ENCODE data around the gene SMAD3. TPM values are rescaled to one million over a fixed set of nuclear protein-coding genes. Genes with fewer than 3 reads are reported as not detected.

Gene SMAD3
- total RNA-seq, 3 donors from 2014 or later, result 38.5 to 76.3 (median 44.9) TPM

DNA sequence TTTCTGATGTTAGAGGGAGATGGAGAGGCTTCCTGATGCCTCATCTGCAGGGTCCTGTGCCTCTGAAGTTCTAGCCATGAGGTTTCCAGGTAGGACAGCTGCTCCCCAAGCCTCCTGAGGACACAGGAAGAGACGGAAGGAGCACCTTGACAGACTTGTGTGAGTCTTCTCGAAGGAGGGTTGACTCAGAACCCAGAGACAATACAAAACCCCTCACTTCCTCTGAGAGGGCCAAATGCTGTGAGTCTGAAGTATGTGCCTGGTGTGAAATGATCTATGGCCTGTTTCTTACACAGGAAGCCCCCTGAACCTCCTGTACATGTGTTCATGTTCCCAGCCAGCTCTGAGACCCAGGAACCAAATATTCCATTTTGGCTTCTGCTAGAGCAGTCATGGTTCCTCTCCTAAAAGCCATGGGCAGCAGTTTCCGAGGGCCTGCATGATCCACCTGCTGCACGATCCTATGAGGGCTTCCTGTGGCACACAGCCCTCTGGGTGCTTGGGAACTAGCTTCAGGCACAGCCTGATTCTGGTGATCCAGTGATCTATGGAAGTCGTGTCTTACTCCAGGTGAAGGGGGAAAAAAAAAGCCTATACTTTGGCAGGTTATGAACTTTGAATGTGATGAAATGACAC is 126.9 kb downstream of the SMAD3 start:
- Histone ChIP-seq H3K4me1 (ENCODE audit: low read depth) (peaks cover 3% of the 10 kb centered on the region), H3K36me3 (ENCODE audit: low read depth) (no peaks in the 10 kb centered on the region), H3K9me3 (no peaks in the 10 kb centered on the region), H3K4me3 (no peak overlapping the region)
- ATAC-seq (no peak), DNase-seq (no peak)
- TF ChIP-seq CTCF (IDR thresholded peaks at IDR 0.05), result no peak
- intact Hi-C loops (cut with DNase I, micrococcal nuclease), result no loop called here

DNA sequence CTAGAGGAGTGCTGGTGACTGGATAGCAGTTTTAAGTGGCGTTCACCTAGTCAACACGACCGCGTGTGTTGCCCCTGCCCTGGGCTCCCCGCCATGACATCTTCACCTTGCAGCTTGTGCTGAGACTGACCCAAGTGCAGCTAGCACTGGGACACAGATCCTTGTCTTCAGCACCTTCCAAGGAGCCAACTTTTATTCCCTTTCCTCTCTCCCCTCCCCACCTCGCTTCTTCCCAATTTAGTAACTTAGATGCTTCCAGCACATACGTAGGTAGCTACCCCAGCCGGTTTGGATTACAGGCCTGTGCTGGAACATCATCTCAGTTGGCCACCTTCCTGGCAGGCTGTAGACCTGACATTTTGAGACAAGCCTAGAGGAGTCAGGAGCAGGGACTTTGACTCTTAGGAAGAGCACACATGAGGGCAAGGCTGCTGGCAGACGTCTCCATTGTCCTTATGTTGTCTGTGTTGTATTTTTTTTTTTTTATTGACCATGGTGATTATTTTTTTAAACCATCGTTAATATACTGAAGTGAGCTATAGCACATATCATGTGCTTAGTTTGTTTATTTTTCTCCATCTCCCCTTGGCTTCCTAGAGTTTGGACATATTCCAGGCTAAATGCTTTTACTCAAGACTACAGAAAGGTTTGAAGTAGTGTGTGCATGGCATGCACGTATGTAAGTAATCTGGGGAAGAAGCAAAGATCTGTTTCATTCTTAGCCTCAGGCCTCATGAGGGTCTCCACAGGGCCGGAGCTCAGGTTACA is 128.0 kb downstream of the SMAD3 start:
- H3K36me3 ChIP-seq (ENCODE audit: low read depth), result no peaks in the 10 kb centered on the region
- no peak for TF ChIP-seq CTCF (IDR thresholded peaks at IDR 0.05)
- DNase-seq (no peak), ATAC-seq (no peak)
- no peaks in the 10 kb centered on the region for H3K9me3 ChIP-seq
- intact Hi-C loops (cut with DNase I, micrococcal nuclease), result no loop called here
- H3K4me3 ChIP-seq, result no peak overlapping the region
- H3K4me1 ChIP-seq (ENCODE audit: low read depth), result peaks cover 3% of the 10 kb centered on the region

DNA sequence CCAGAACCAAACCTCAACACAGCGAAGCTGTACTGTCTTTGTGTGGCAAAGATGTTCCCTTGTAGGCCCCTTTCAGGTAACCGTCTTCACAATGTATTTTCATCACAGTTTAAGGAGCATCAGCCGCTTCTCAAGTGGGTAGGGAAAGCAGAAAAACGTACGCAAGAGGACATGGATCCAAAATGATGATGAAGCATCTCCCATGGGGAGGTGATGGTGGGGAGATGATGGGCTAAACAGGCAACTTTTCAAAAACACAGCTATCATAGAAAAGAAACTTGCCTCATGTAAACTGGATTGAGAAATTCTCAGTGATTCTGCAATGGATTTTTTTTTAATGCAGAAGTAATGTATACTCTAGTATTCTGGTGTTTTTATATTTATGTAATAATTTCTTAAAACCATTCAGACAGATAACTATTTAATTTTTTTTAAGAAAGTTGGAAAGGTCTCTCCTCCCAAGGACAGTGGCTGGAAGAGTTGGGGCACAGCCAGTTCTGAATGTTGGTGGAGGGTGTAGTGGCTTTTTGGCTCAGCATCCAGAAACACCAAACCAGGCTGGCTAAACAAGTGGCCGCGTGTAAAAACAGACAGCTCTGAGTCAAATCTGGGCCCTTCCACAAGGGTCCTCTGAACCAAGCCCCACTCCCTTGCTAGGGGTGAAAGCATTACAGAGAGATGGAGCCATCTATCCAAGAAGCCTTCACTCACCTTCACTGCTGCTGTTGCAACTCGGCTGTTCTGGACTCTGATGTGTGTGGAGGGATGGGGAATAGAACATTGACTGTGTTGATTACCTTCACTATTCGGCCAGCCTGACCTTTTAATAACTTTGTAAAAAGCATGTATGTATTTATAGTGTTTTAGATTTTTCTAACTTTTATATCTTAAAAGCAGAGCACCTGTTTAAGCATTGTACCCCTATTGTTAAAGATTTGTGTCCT is 129.0 kb downstream of the SMAD3 start:
- no peaks in the 10 kb centered on the region for H3K9me3 ChIP-seq
- no peak for TF ChIP-seq CTCF (IDR thresholded peaks at IDR 0.05)
- ATAC-seq (no peak), DNase-seq (no peak)
- no peak overlapping the region for H3K4me3 ChIP-seq
- intact Hi-C loops (cut with DNase I, micrococcal nuclease), result no loop called here
- no peaks in the 10 kb centered on the region for H3K36me3 ChIP-seq (ENCODE audit: low read depth)
- H3K4me1 ChIP-seq (ENCODE audit: low read depth), result peaks cover 3% of the 10 kb centered on the region

DNA sequence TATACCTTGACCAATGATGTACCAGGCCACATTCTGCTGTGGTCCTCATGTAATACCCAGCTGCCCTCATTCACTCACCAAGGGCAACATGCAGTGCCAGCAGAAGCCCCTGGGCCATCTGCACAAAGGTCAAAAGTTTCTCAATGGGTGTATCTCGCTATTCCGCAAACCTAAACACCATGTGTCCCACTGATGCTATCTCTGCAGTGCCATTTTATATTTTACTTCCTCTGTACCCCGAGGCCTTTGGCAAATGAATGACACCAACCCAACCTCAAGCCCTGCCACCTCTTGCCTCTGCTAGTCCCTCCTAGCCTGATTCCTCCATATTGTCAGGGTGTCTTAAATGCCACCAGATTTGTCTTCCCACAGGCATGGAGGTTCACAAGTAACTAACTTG is 129.9 kb downstream of the SMAD3 start:
- DNase-seq, result no peak
- TF ChIP-seq CTCF (IDR thresholded peaks at IDR 0.05), result no peak
- no peak for ATAC-seq
- intact Hi-C loops (cut with DNase I, micrococcal nuclease), result no loop called here
- Histone ChIP-seq H3K36me3 (ENCODE audit: low read depth) (no peaks in the 10 kb centered on the region), H3K4me1 (ENCODE audit: low read depth) (peaks cover 2% of the 10 kb centered on the region), H3K4me3 (no peak overlapping the region), H3K9me3 (no peaks in the 10 kb centered on the region)

DNA sequence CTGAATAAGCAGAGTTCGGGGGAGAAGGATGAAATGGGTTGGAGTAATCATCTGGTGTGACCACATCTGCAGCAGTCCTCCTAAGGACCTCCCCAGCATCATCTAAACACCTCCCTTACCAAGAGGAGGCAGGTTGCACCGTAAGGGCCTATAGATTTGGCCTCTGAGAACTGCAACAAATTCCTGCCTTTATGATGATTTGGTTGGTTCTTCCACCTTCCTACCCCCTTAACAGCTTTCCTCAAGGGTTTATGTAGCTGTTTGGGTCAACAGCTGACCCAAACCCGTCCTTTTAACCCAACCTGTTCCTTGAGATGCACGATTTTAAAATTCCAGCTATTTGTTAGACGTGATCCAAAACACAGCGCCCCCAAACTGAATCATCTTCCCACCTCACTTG is 130.8 kb downstream of the SMAD3 start:
- H3K36me3 ChIP-seq (ENCODE audit: low read depth), result no peaks in the 10 kb centered on the region
- no peak for ATAC-seq
- H3K4me3 ChIP-seq, result no peak overlapping the region
- DNase-seq, result no peak
- no peaks in the 10 kb centered on the region for H3K9me3 ChIP-seq
- intact Hi-C loops (cut with DNase I, micrococcal nuclease), result no loop called here
- H3K4me1 ChIP-seq (ENCODE audit: low read depth), result no peaks in the 10 kb centered on the region
- TF ChIP-seq CTCF (IDR thresholded peaks at IDR 0.05), result no peak

Measured in mucosa of descending colon (tissue), 3 donors.